Keratinocyte (primary cell): ENCODE results near the gene TPRA1.

ENCODE experiments used
- EZH2 ChIP-seq: IDR thresholded peaks from one replicate; pipeline ENCODE4 v1.6.1; 2012; ENCODE audit warnings: inconsistent platforms, mild to moderate bottlenecking, low read length, moderate library complexity
- TF ChIP-seq, protein P1 (sequence below), 3 experiments: IDR thresholded peaks in 1 of 3; conservative IDR thresholded peaks in 1 of 3; optimal IDR thresholded peaks in 1 of 3; 2 replicates in 2 of 3; 3 replicates in 1 of 3; pipeline versions ENCODE3 to v1.5.1; 2011; ENCODE audit warnings: low read length in 3 of 3, mild to moderate bottlenecking in 3 of 3, moderate library complexity in 2 of 3, control low read depth in 1 of 3, inconsistent platforms in 1 of 3; ENCODE audit not compliant: insufficient read depth in 2 of 3; ENCODE audit errors: extremely low read depth in 1 of 3

DNA sequence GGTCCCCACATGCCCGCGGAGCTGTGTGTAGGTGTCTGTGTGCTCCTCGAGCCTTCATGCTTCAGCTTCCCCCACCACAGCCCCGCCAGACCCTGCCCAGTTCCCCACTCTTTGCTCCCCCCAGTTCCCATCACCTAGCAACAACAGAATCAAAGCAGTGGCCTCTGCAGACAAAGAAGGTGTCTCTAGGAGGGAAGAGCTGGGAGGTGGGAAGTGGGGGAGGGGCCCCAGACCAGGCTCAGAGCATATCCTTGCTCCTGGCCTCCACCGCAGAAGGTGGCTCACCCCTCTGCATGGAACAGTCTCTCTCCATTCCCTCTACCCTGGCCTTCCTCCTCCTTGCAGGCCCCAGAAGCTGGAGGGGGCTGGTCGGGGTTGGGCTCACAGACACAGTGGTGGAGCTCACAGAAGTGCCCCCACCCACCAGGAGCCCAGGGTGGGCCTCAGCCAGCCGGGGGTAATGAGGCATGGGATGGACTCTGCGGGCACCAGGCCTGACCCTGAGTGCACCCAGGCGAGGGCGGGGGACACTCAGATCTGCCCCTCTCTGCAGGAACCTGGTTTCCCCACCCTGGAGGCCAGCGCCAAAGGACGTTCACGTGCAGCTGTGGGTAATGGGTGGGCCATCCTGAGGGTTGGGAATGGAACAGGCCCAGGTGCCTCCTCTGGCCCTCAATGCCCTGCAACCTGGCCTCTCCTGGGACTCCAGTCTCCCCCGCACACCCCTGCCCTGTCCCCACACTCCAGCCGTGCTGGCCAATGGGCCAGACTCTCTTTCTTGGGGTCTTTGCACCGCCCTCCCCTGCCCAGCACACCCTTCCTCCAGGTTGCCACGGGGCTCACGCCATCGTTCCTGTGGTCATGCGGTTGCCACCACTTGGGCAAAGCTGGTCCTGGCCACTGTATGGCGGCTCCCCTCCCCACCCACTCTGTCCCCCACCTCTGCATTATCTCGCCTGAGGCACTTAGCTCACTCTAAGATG, 53.4 kb downstream of the TPRA1 start:
- TF ChIP-seq, protein P1, sequence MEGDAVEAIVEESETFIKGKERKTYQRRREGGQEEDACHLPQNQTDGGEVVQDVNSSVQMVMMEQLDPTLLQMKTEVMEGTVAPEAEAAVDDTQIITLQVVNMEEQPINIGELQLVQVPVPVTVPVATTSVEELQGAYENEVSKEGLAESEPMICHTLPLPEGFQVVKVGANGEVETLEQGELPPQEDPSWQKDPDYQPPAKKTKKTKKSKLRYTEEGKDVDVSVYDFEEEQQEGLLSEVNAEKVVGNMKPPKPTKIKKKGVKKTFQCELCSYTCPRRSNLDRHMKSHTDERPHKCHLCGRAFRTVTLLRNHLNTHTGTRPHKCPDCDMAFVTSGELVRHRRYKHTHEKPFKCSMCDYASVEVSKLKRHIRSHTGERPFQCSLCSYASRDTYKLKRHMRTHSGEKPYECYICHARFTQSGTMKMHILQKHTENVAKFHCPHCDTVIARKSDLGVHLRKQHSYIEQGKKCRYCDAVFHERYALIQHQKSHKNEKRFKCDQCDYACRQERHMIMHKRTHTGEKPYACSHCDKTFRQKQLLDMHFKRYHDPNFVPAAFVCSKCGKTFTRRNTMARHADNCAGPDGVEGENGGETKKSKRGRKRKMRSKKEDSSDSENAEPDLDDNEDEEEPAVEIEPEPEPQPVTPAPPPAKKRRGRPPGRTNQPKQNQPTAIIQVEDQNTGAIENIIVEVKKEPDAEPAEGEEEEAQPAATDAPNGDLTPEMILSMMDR (optimal IDR thresholded peaks at IDR 0.05 in 1 of 3, IDR thresholded peaks at IDR 0.05 in 1 of 3, conservative IDR thresholded peaks at IDR 0.05 in 1 of 3; ENCODE audit: extremely low read depth in 1 of 3, insufficient read depth in 2 of 3, low read length in 3 of 3): no peak
- no peak for TF ChIP-seq EZH2
